ENCODE results near the gene C3. TPM values are rescaled to one million over a fixed set of nuclear protein-coding genes. Genes with fewer than 3 reads are reported as not detected.

The C3 gene
- total RNA-seq, 1 experiment from 2014 or later = 7.0 TPM

GRCh38 chr19:6767357-6768235 is 47.1 kb upstream of the C3 start, which contains the start of gene SH2D3A:
SH2D3A (minus strand) TSS chr19:6767435; CDS start chr19:6763748, 3,687 bp downstream.
- ATAC-seq (peak; percentile 81), DNase-seq (ENCODE audit: low read depth, low spot score) (peak; percentile 96)
- H3K79me2 ChIP-seq (ENCODE audit: insufficient read depth, low read length) = peaks cover 47% of the 10 kb centered on the region
- H3K9me2 ChIP-seq (ENCODE audit: insufficient read depth) = no peaks in the 10 kb centered on the region
- H3K9me3 ChIP-seq (ENCODE audit: control insufficient read depth in 1 of 2, insufficient read depth in 1 of 2, low read depth in 1 of 2, low read length in 2 of 2) = no peaks in the 10 kb centered on the region
- CTCF ChIA-PET = interaction anchor here (0.9 to 1.8 kb wide), 3 partner anchors 29 to 94 kb away, joined by 3 to 6 read pairs (median 3); no protein-coding TSS in a partner anchor
- peak within 1 kb of the TSS; percentile 77 for H3K9ac ChIP-seq (ENCODE audit: low read length)
- no TSS peak for BruUV-seq (replicated peaks)
- RAD21 ChIA-PET (ENCODE audit: low non-redundant PET in 1 of 2, low total read pairs in 2 of 2, uncharacterized antibody in 2 of 2, unreplicated experiment in 2 of 2) = interaction anchor here (0.6 to 1.3 kb wide), 4 partner anchors 12 to 61 kb away, joined by 3 to 6 read pairs (median 4); partner anchors contain the start of gene GPR108 (in 1 of the 2)
- H3K27me3 ChIP-seq (ENCODE audit: insufficient read depth, low read length) = no peaks in the 10 kb centered on the region
- peaks cover 2 to 7% of the 10 kb centered on the region in 2 experiments; a peak in 2 of 4 replicates for H3K36me3 ChIP-seq (ENCODE audit: control insufficient read depth in 1 of 2, insufficient read depth in 2 of 2, low read length in 2 of 2)
- intact Hi-C loops (cut with micrococcal nuclease) = loop anchor here (1.0 to 2.0 kb wide), 4 partner anchors 28 to 95 kb away; partner anchors contain the start of gene TRIP10
- H3K4me2 ChIP-seq (ENCODE audit: low read length) = peak within 1 kb of the TSS; percentile 95
- H2AFZ ChIP-seq (ENCODE audit: low read depth, low read length, poor library complexity, severe bottlenecking) = peak within 1 kb of the TSS; percentile 38
- POLR2A ChIA-PET = interaction anchor here (0.6 to 1.9 kb wide), 5 partner anchors 14 to 39 kb away, joined by 3 to 6 read pairs (median 3); partner anchors contain the start of gene GPR108
- H4K20me1 ChIP-seq (ENCODE audit: insufficient read depth) = no peaks in the 10 kb centered on the region
- H3K27ac ChIP-seq (ENCODE audit: low read depth, low read length) = peak within 1 kb of the TSS; percentile 93
- TF ChIP-seq YY1 (IDR thresholded peaks at IDR 0.05; ENCODE audit: extremely low read depth, insufficient replicate concordance, low read depth, low read length) (no peak), CTCF (IDR thresholded peaks at IDR 0.05 in 2 of 3, conservative IDR thresholded peaks at IDR 0.05 in 1 of 3; ENCODE audit: borderline replicate concordance in 1 of 3, insufficient read depth in 1 of 3, low read depth in 2 of 3, low read length in 2 of 3) (0 out of 6 replicates have a peak, but pooled peaks of 1 of the 3 experiments have one; percentile 0), EZH2phosphoT487 (IDR thresholded peaks at IDR 0.05; ENCODE audit: borderline replicate concordance) (no peak), ZBTB33 (IDR thresholded peaks at IDR 0.05; ENCODE audit: extremely low read depth, insufficient replicate concordance, low read length) (no peak), POLR2A (IDR thresholded peaks at IDR 0.05; ENCODE audit: borderline replicate concordance, extremely low read depth, insufficient read depth, insufficient read length) (no peak), POLR2AphosphoS5 (IDR thresholded peaks at IDR 0.05; ENCODE audit: low read depth, low read length) (peak; percentile 89), SP1 (IDR thresholded peaks at IDR 0.05; ENCODE audit: low read depth) (peak; percentile 36; the same call in 1 of the 2 replicates), CEBPB (IDR thresholded peaks at IDR 0.05; ENCODE audit: low read depth) (no peak), MAX (IDR thresholded peaks at IDR 0.05) (peak; percentile 66; the same call in 1 of the 2 replicates), EGR1 (IDR thresholded peaks at IDR 0.05; ENCODE audit: low read depth) (no peak)
- peaks cover 24 to 50% of the 10 kb centered on the region in 2 experiments for H3K4me1 ChIP-seq (ENCODE audit: control insufficient read depth in 1 of 2, insufficient read depth in 2 of 2, low read length in 2 of 2)
- H3K4me3 ChIP-seq (replicated peaks in 1 of 2; ENCODE audit: low read depth in 1 of 2, low read length in 2 of 2) = peak within 1 kb of the TSS; percentile 71 to 96
